ENCODE measurements around the gene TBC1D13.
"Not testable (repeated sequence)": the region's sequence is repeated elsewhere in the genome, so short reads cannot be mapped to it uniquely, and the experiment has no call there.

The TBC1D13 gene

GRCh38 chr9:128785427-128785826, 1.6 kb upstream of the TBC1D13 start:
- DNase-seq = no peak

GRCh38 chr9:128787659-128788058, 606 bp downstream of the TBC1D13 start:
- DNase-seq = no peak

DNA sequence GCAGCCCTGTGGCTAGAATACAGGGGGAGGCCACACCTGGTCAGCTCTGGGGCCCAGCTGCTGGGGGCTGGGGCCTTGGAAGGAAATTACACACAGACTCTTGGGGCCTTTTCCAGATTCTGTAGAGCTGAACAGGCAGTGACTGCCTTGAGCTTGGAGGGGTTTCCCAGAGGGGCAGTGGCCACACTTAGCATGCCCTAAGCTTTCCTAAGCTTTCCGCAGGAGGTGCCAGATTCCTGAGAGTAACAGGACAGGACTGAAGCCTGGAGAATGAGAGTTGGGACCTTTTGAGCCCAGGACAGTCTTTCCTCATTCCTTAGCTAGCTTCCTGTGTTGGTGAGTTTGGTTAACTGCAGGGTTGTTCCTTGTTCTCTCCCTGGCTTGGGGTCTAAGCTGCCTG, 1.4 kb downstream of the TBC1D13 start:
- no peak for DNase-seq

DNA sequence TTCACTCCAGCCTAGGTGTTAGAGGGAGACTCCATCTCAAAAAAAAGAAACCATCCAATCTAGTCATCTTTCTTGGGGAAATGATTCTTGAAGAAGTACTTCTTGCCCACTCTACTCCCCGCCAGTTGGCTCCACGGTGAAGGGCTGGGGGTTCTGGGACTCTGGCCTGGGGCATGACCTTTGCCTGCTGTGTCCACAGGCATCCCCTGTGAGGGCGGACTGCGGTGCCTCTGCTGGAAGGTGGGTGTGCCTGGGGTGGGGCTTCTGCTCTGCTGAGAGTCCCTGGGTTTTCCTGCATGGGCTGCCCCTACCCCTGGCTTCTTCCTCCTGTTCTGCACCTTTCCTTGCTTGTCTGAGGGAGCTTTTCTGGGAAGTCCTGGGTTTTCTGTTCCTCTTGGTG, 3.5 kb downstream of the TBC1D13 start:
- DNase-seq = no peak

DNA sequence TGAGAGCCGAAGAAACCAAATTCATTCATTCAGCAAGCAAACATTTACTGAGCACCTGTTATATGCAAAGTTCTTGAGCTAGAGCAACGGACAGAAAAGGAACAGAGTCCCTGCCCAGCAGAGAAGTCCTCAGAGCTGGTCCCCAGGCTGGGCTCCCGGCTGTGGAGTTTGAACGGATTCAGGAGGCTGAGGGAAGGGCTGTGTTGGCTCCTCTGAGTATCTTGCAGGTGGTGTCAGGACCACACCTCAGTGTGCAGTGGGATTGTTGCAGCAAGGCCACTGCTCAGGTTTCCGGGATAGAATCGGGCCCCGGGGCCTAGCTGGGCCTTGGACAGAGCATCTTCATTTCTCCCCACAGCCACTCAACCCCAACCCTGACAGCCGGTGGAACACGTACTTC, 5.1 kb downstream of the TBC1D13 start:
- DNase-seq = no peak

GRCh38 chr9:128792978-128793686, 6.1 kb downstream of the TBC1D13 start:
- no peak for DNase-seq

GRCh38 chr9:128794961-128795360, 7.9 kb downstream of the TBC1D13 start:
- DNase-seq = not testable (repeated sequence)

DNA sequence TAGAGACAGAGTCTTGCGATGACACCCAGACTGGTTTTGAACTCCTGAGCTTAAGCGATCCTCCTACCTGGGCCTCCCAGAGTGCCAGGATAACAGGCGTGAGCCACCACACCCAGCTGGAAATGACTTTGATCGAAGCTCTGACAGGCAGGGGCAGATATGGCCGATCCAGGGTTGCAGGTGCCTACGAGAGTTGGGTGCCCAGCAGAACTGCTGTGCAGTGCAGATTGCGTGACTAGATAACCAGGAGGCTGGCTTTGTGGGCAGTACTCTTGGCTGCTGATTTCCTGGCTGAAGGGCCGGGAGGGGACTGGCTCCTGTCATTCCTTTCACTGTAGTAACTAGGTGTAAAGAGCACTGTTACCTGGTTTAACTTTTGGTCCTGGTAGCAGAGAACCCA, 11.8 kb downstream of the TBC1D13 start:
- DNase-seq = no peak

DNA sequence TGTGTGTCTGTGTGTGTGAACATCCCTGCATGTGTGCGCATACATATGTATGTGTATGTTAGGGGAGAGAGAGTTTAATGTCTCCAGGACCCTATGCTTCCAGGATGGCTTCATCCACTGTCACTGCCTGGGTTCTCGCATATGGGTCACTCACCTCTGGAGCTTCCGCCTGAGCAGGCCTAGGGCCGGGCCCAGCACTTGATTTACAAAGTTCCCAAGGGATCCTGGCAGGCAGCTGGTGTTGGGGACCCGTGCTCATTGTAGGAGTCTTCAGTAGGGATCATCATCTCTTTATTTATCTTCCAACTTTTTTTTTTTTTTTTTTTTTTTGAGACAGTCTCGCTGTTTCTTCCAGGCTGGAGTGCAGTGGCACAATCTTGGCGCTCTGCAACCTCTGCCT, 13.0 kb downstream of the TBC1D13 start:
- DNase-seq = no peak

DNA sequence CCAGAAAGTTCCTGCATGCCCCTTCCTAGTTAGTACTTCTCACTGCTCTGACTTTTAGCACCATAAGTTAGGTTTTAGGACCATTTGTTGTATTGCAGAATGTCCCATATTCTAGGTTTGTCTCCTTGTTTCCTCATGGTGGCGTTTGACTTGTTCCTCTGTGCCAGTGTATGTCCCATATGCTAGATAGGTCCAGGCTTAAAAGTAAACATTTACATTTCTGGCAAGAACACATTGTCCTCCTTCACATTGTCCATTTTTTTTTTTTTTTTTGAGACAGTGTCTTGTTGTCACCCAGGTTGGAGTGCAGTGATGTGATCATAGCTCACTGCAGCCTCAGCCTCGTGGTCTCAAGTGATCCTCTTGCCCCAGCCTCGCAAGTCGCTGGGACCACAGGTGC, 15.4 kb downstream of the TBC1D13 start:
- DNase-seq = no peak

DNA sequence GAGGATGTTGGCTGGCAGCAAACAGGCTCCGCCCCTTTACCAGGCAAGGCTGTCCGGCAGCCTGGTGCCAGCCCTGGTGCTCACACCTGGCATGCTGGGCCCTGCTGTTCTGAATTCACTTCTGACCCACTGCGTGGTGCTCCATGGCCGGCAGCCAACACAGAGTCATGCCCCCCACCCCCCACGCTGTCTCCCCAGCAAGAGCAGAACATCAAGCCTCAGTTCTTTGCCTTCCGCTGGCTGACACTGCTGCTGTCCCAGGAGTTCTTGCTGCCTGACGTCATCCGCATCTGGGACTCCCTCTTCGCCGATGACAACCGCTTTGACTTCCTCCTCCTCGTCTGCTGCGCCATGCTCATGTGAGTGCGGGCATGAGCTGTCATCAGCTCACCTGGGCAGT, 18.6 kb downstream of the TBC1D13 start:
- no peak for DNase-seq

- no peak for DNase-seq
Observed at GRCh38 chr9:128807827-128808226, 20.8 kb downstream of the TBC1D13 start.

DNA sequence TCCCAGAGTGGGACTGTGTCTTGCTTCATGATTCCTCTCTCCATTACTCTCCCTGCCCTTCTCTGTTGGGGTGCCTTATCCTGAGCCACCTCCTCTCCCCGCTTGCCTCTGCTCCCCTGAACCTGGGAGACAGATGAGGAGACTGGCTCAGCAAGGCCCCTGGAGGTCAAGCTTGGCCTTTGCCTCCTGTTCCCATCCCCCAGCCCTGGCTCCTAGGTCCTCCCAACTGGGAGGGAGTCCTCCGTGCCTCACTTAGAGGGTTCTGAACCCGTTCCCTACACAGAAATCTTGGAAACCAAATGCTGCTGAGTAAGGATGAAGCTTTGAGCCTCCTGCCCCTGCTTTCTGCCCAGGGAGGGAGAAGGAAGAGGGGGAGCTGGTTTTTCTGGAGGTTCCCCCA, 21.5 kb downstream of the TBC1D13 start:
- DNase-seq = no peak

- no peak for DNase-seq
Observed at GRCh38 chr9:128809036-128809599, 22.1 kb downstream of the TBC1D13 start.

DNA sequence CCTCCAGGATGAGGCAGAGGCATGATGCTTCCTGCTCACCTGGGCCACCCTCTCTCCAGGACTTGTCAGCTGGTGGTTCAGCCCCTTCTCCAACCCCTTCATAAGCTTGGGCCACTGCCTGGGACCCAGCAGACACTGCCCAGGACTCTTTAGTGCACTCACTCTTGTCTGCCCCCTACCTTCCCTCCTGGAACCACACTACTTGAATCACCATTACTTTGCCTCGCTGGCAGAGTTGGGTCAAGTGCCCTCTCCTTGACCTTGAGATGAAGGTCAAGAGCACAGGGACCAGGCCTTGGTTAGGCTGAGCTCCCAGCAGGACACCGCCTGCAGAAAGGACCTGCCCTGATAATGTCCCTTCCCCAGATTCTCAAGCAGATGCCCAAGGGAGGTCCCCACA, 22.8 kb downstream of the TBC1D13 start:
- DNase-seq = no peak

GRCh38 chr9:128810873-128811272, 23.8 kb downstream of the TBC1D13 start:
- no peak for DNase-seq

GRCh38 chr9:128818099-128818838, 31.2 kb downstream of the TBC1D13 start, which contains the start of gene ENDOG:
ENDOG (plus strand) TSS chr9:128818500; CDS start chr9:128818685, 185 bp downstream.
- DNase-seq = peak; percentile 94 to 97 (median 95)

DNA sequence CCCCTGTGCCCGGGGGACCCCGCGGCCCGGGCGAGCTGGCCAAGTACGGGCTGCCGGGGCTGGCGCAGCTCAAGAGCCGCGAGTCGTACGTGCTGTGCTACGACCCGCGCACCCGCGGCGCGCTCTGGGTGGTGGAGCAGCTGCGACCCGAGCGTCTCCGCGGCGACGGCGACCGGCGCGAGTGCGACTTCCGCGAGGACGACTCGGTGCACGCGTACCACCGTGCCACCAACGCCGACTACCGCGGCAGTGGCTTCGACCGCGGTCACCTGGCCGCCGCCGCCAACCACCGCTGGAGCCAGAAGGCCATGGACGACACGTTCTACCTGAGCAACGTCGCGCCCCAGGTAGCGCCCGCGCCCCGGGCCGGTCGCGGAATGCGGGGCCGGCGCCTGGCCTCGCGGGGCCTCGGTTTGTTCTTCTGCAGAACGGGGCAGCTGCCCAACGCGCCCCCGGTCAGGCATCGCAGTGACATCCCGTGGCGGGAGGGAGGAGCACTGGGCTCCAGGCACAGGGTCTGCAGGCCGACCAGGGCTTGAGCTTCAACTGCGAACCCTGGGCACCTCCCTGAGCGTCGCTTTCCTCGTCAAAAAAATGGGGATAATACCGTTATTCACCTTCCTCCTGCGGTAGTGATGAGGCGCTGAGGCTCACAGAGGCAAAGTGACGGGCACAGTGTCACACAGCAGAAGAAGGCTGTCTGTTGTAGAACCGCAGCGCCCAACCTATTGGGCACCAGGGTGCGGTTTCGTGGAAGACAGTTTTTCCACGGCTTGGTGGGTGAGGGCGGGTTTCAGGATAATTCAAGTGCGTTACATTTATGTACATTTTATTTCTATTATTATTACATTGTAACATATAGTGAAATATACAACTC, 32.0 kb downstream of the TBC1D13 start:
- peak in 3 of 5 donors; percentile 22 to 42 (median 39) for DNase-seq

GRCh38 chr9:128819716-128820664, 32.9 kb downstream of the TBC1D13 start:
- no peak for DNase-seq

DNA sequence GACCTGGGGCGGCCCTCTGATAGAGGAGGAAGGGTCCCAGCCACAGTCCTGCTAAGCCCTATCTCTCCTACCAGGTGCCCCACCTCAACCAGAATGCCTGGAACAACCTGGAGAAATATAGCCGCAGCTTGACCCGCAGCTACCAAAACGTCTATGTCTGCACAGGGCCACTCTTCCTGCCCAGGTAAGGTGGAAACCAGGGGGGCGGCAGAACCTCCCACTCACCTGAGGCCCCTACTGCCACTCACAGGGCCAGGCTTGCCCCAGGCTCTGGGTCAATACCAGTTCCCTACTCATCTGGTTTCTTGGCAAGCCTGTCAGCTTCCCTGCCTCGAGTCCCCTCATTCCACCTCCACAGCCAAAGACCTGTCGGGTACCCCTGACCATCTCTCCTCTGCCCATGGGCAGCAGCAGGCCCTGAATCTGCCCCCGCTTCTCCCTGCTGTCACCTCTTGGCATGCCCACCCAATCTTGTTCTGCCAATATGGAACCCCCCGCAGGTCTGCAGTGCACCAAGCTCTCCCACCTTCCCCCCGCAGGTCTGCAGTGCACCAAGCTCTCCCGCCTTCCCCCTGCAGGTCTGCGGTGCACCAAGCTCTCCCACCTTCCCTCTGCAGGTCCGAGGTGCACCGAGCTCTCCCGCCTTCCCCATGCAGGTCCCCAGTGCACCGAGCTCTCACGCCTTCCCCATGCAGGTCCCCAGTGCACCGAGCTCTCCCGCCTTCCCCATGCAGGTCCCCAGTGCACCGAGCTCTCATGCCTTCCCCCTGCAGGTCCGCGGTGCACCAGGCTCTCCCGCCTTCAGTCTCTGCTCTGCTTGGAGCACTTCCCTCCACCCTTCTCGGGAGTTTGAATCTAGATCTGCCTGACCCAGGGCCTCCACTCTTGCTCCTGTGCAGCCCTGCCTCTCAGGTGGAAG, 33.9 kb downstream of the TBC1D13 start:
- no peak for DNase-seq
